Measurements from ENCODE around the gene CACNA2D3.

DNA sequence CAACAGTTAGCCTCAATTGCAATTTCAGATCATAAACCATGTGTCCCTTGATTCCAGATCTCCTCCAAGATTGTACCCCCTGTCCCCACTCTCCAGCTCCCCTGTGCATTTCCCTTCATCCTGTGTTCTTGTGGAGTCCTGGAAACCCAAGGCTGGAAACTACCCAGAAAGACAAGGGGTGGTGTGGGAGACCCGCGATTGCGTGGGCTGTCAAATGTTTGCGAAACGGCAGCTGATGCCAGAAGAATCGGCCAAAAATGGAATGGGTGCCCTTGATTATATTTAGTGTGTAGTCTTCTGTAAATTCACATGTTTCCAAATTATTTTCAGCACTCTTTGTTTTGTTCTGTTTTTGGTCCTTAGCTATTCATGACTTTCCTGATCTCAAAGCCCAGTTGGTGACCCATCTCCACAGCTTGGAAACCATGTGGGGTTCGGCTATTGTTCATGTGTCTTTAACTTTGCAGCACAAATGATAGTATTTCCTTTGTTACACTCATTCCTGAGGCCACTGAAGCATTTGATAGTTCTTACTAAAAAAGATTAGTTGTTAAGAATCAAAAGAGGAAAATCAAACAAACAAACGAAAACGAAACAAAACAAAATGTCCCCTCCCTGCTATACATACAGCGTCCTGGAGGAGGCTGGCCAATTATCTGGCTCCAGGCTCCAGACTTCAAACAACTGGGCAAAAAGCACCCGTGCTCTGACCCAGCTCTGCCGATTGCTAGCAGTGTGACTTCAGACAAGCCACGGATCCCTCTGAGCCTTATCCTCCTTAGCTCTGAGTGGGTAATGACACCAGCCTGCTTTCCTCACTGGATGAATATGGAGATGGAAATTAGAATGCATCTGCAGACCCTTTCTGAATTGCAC is 120.9 kb downstream of the CACNA2D3 start:
- no peak for TF ChIP-seq CTCF (conservative IDR thresholded peaks at IDR 0.05; ENCODE audit: low read length)
- TF ChIP-seq EZH2phosphoT487 (IDR thresholded peaks at IDR 0.05; ENCODE audit: borderline replicate concordance, low read depth, low read length), result no peak
